Gastrocnemius medialis (tissue), 4 donors: ENCODE measurements around the gene NTSR2. TPM values are rescaled to one million over a fixed set of nuclear protein-coding genes. Genes with fewer than 3 reads are reported as not detected.

Source experiments
- ATAC-seq, 2 donors: fragments of 150-250 bp; one replicate each; pipeline ENCODE4 v1.9.1; 2016
- DNase-seq, 2 donors: peaks; one replicate each; pipeline ENCODE4 v3.0.0-alpha.2; 2019
- H3K27ac ChIP-seq, 4 donors: fragments of 200-600 bp; sonication (generic); 1 replicate in 1 of 4; 2 replicates in 3 of 4; pipeline ENCODE4 v1.5.1; 2016 to 2018; ENCODE audit warnings: mild to moderate bottlenecking in 2 of 4, moderate library complexity in 1 of 4
- H3K27me3 ChIP-seq, 3 donors: fragments of 200-600 bp; sonication (generic) in 2 of 3; 1 replicate in 1 of 3; 2 replicates in 2 of 3; pipeline versions ENCODE4 v1.5.1 to v1.6.0; 2016 to 2019; ENCODE audit warnings: mild to moderate bottlenecking in 1 of 3, moderate library complexity in 1 of 3
- H3K36me3 ChIP-seq, 2 donors: fragments of 200-600 bp; sonication (generic) in 1 of 2; one replicate each; pipeline ENCODE4 v1.5.1; 2017 to 2018
- H3K4me1 ChIP-seq, 2 donors: fragments of 200-600 bp; sonication (generic) in 1 of 2; one replicate each; pipeline ENCODE4 v1.5.1; 2016 to 2017; ENCODE audit warnings: mild to moderate bottlenecking in 2 of 2
- H3K4me3 ChIP-seq, 4 donors: fragments of 200-600 bp; sonication (generic) in 3 of 4; 1 replicate in 1 of 4; 2 replicates in 3 of 4; pipeline ENCODE4 v1.5.1; 2016 to 2019; ENCODE audit warnings: mild to moderate bottlenecking in 2 of 4
- H3K9me3 ChIP-seq, 3 donors: fragments of 200-600 bp; sonication (generic) in 2 of 3; 1 replicate in 1 of 3; 2 replicates in 2 of 3; pipeline ENCODE4 v1.5.1; 2016 to 2019
- CTCF ChIP-seq, 5 experiments: fragments of 450-650 bp in 3 of 5; fragments of 200-600 bp in 2 of 5; sonication (generic) in 2 of 5; IDR thresholded peaks in 4 of 5; conservative IDR thresholded peaks in 1 of 5; 1 replicate in 4 of 5; 2 replicates in 1 of 5; pipeline ENCODE4 v1.5.1; 2016 to 2019; ENCODE audit warnings: antibody characterized with exemption in 5 of 5, mild to moderate bottlenecking in 3 of 5, moderate library complexity in 3 of 5
- POLR2A ChIP-seq, 2 donors: fragments of 450-650 bp; IDR thresholded peaks; one replicate each; pipeline ENCODE4 v1.6.1; 2017; ENCODE audit warnings: antibody characterized with exemption in 2 of 2, mild to moderate bottlenecking in 2 of 2, moderate library complexity in 2 of 2
- in situ Hi-C, 4 donors: fragments of 200-750 bp; cut with MboI; loops; one replicate each; pipeline versions ENCODE4 v1.15.0 to v1.8.0; 2017; ENCODE audit warnings: low sequenced_read_pairs in 4 of 4
- intact Hi-C: fragments of 100-400 bp; cut with DNase I; formaldehyde crosslinking; loops from one replicate; pipeline ENCODE4 v1.15.1; 2023; ENCODE audit warnings: low total_unique reads
- total RNA-seq, 4 donors: library from RNA; depleted of rRNA; stranded (reverse); fragments of >200 nt; gene quantifications; one replicate each; pipeline versions ENCODE4 v1.1.0 to v1.2.3, GENCODE V29; 2016

The NTSR2 gene
- total RNA-seq, 4 donors from 2014 or later: 0.62 to 0.85 TPM; not detected in 2

- ATAC-seq (no peak), DNase-seq (no peak)
- H3K9me3 ChIP-seq: no peaks in the 10 kb centered on the region
- H3K4me3 ChIP-seq: no peak overlapping the region
- no peaks in the 10 kb centered on the region for H3K27me3 ChIP-seq
- in situ Hi-C loops: loop anchor here in 1 of 4 donors (25.0 kb wide), 1 partner anchor 189 kb away; no protein-coding TSS in a partner anchor
- H3K36me3 ChIP-seq: no peaks in the 10 kb centered on the region
- intact Hi-C loops: loop anchor here (2.0 kb wide), 1 partner anchor 18 kb away; no protein-coding TSS in a partner anchor
- H3K27ac ChIP-seq: peak overlapping the region; percentile 92 to 100 (median 93)
- peak in 2 of 5 experiments; percentile 12 to 31 for TF ChIP-seq CTCF (IDR thresholded peaks at IDR 0.05 in 4 of 5, conservative IDR thresholded peaks at IDR 0.05 in 1 of 5)
- no peak for TF ChIP-seq POLR2A (IDR thresholded peaks at IDR 0.05)
- peaks cover 43 to 57% of the 10 kb centered on the region in 2 donors for H3K4me1 ChIP-seq
Measured at GRCh38 chr2:11676640-11677039, 6.6 kb upstream of the NTSR2 start.

- DNase-seq (no peak), ATAC-seq (peak in 1 of 2 donors; percentile 29)
- Histone ChIP-seq H3K4me1 (peaks cover 33 to 47% of the 10 kb centered on the region in 2 donors), H3K4me3 (no peak overlapping the region), H3K27me3 (no peaks in the 10 kb centered on the region), H3K9me3 (no peaks in the 10 kb centered on the region), H3K27ac (peak overlapping the region; percentile 92 to 100 (median 93)), H3K36me3 (no peaks in the 10 kb centered on the region)
- intact Hi-C loops: loop anchor here (2.0 kb wide), 1 partner anchor 17 kb away; no protein-coding TSS in a partner anchor
- in situ Hi-C loops: loop anchor here in 1 of 4 donors (25.0 kb wide), 1 partner anchor 188 kb away; no protein-coding TSS in a partner anchor
- no peak for TF ChIP-seq POLR2A (IDR thresholded peaks at IDR 0.05)
Measured at GRCh38 chr2:11675423-11676112, 5.6 kb upstream of the NTSR2 start.

GRCh38 chr2:11674983-11675382 is 5.0 kb upstream of the NTSR2 start:
- DNase-seq: no peak
- Histone ChIP-seq H3K4me3 (no peak overlapping the region), H3K36me3 (no peaks in the 10 kb centered on the region), H3K27ac (peak overlapping the region; percentile 92 to 100 (median 93)), H3K4me1 (peaks cover 29 to 41% of the 10 kb centered on the region in 2 donors), H3K27me3 (no peaks in the 10 kb centered on the region), H3K9me3 (no peaks in the 10 kb centered on the region)
- no peak for ATAC-seq
- intact Hi-C loops (no loop called here), in situ Hi-C loops (loop anchor here in 1 of 4 donors (25.0 kb wide), 2 partner anchors 188 to 1337 kb away; no protein-coding TSS in a partner anchor)
- TF ChIP-seq CTCF (IDR thresholded peaks at IDR 0.05 in 4 of 5, conservative IDR thresholded peaks at IDR 0.05 in 1 of 5) (no peak), POLR2A (IDR thresholded peaks at IDR 0.05) (no peak)

GRCh38 chr2:11672407-11672806 is 2.4 kb upstream of the NTSR2 start:
- Histone ChIP-seq H3K27ac (no peak overlapping the region), H3K4me1 (peaks cover 21 to 24% of the 10 kb centered on the region in 2 donors), H3K36me3 (no peaks in the 10 kb centered on the region), H3K9me3 (no peaks in the 10 kb centered on the region), H3K4me3 (no peak overlapping the region), H3K27me3 (no peaks in the 10 kb centered on the region)
- in situ Hi-C loops (loop anchor here in 1 of 4 donors (25.0 kb wide), 1 partner anchor 1340 kb away; no protein-coding TSS in a partner anchor), intact Hi-C loops (no loop called here)
- DNase-seq (no peak), ATAC-seq (no peak)
- no peak for TF ChIP-seq POLR2A (IDR thresholded peaks at IDR 0.05)
- TF ChIP-seq CTCF (IDR thresholded peaks at IDR 0.05 in 4 of 5, conservative IDR thresholded peaks at IDR 0.05 in 1 of 5): no peak

GRCh38 chr2:11667866-11668637 is 1.9 kb downstream of the NTSR2 start:
- in situ Hi-C loops (loop anchor here in 1 of 4 donors (25.0 kb wide), 1 partner anchor 1344 kb away; no protein-coding TSS in a partner anchor), intact Hi-C loops (no loop called here)
- Histone ChIP-seq H3K9me3 (no peaks in the 10 kb centered on the region), H3K4me1 (peaks cover 0 to 3% of the 10 kb centered on the region in 2 donors), H3K27ac (no peak overlapping the region), H3K36me3 (no peaks in the 10 kb centered on the region), H3K27me3 (no peaks in the 10 kb centered on the region), H3K4me3 (no peak overlapping the region)
- ATAC-seq: no peak
- no peak for DNase-seq
- TF ChIP-seq POLR2A (IDR thresholded peaks at IDR 0.05) (no peak), CTCF (IDR thresholded peaks at IDR 0.05 in 4 of 5, conservative IDR thresholded peaks at IDR 0.05 in 1 of 5) (no peak)
